ENCODE measurements around the gene STX4. TPM values are rescaled to one million over a fixed set of nuclear protein-coding genes. Genes with fewer than 3 reads are reported as not detected.

Gene STX4
- total and polyA plus RNA-seq, 2 donors from 2014 or later = 60.6 to 61.2 TPM

DNA sequence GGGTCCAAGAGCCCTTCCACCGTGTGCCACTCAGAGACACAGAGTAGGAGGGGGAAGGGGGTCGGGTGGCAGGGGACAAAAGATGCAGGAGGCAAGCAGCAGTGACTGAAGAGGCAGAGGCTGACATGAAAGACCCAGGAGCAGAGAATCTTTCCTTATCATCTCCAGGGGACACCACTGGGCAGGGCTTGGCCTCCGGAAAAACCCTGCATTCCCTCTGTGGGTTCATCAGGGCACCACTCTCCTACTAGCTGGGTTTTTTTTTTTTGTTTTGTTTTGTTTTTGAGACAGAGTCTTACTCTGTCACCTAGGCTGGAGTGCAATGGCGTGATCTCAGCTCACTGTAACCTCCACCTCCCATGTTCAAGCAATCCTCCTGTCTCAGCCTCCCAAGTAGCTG is 2.1 kb upstream of the STX4 start:
- no peaks in the 10 kb centered on the region for H3K36me3 ChIP-seq (ENCODE audit: control insufficient read depth in 2 of 3, insufficient read depth in 3 of 3, low read length in 3 of 3)
- DNase-seq (no peak), FAIRE-seq (no peak)
- TF ChIP-seq, protein P1, sequence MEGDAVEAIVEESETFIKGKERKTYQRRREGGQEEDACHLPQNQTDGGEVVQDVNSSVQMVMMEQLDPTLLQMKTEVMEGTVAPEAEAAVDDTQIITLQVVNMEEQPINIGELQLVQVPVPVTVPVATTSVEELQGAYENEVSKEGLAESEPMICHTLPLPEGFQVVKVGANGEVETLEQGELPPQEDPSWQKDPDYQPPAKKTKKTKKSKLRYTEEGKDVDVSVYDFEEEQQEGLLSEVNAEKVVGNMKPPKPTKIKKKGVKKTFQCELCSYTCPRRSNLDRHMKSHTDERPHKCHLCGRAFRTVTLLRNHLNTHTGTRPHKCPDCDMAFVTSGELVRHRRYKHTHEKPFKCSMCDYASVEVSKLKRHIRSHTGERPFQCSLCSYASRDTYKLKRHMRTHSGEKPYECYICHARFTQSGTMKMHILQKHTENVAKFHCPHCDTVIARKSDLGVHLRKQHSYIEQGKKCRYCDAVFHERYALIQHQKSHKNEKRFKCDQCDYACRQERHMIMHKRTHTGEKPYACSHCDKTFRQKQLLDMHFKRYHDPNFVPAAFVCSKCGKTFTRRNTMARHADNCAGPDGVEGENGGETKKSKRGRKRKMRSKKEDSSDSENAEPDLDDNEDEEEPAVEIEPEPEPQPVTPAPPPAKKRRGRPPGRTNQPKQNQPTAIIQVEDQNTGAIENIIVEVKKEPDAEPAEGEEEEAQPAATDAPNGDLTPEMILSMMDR (IDR thresholded peaks at IDR 0.05; ENCODE audit: borderline replicate concordance, extremely low read depth, insufficient read depth) = no peak
- no peak overlapping the region for H3K9ac ChIP-seq (ENCODE audit: low read length in 3 of 3)
- H3K27me3 ChIP-seq (ENCODE audit: control insufficient read depth, insufficient read depth, low read length) = no peaks in the 10 kb centered on the region
- intact Hi-C loops (cut with DNase I) = no loop called here
- no peak overlapping the region for H3K27ac ChIP-seq (ENCODE audit: low read depth in 2 of 2, low read length in 2 of 2)
- no peak overlapping the region for H3K4me3 ChIP-seq (ENCODE audit: low read length in 3 of 3)
- no peaks in the 10 kb centered on the region for H3K9me3 ChIP-seq (ENCODE audit: control insufficient read depth in 2 of 3, insufficient read depth in 1 of 3, low read length in 3 of 3)
- H3K4me1 ChIP-seq (ENCODE audit: control insufficient read depth in 2 of 3, insufficient read depth in 2 of 3, low read depth in 1 of 3, low read length in 3 of 3) = peaks cover 0 to 14% (median 7%) of the 10 kb centered on the region in 3 donors

DNA sequence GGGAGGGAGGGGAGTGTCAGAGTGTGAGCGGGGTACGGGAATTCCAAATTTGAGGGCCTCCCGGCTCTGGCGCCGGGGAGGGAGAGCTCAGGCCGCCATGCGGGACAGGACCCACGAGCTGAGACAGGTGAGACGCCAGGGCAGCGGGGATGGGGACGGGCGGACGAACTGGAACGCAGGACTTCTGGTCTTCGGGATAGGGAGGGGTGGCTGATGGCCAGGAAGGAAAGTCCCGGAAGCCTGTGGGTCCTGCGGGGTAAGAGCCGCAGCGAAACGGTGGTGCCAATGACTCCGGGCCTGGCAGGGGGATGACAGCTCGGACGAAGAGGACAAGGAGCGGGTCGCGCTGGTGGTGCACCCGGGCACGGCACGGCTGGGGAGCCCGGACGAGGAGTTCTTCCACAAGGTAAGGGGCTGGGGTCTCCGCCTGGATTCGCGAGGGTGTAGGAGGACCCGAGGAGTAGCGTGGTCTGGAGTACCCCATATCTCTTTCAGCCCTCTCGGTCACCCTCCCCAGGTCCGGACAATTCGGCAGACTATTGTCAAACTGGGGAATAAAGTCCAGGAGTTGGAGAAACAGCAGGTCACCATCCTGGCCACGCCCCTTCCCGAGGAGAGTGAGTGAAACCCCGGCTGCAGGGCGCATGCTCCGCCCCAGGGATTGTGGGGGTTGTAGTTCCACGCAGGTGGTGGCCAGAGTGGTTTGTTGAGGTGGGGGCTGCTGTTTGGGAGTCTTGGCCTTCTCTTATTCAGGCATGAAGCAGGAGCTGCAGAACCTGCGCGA is 543 bp downstream of the STX4 start:
- Histone ChIP-seq H3K4me3 (ENCODE audit: low read length in 3 of 3) (peak overlapping the region; percentile 89 to 99 (median 91)), H3K27ac (ENCODE audit: low read depth in 2 of 2, low read length in 2 of 2) (peak overlapping the region; percentile 91 to 94), H3K4me1 (ENCODE audit: control insufficient read depth in 2 of 3, insufficient read depth in 2 of 3, low read depth in 1 of 3, low read length in 3 of 3) (peaks cover 0 to 14% (median 8%) of the 10 kb centered on the region in 3 donors), H3K27me3 (ENCODE audit: control insufficient read depth, insufficient read depth, low read length) (no peaks in the 10 kb centered on the region), H3K9me3 (ENCODE audit: control insufficient read depth in 2 of 3, insufficient read depth in 1 of 3, low read length in 3 of 3) (no peaks in the 10 kb centered on the region), H3K36me3 (ENCODE audit: control insufficient read depth in 2 of 3, insufficient read depth in 3 of 3, low read length in 3 of 3) (peaks cover 0 to 16% (median 8%) of the 10 kb centered on the region in 3 donors), H3K9ac (ENCODE audit: low read length in 3 of 3) (peak overlapping the region; percentile 71 to 79 (median 74))
- TF ChIP-seq, protein P1 (IDR thresholded peaks at IDR 0.05; ENCODE audit: borderline replicate concordance, extremely low read depth, insufficient read depth) = no peak
- FAIRE-seq = no peak
- intact Hi-C loops (cut with DNase I) = no loop called here
- peak; percentile 86 to 96 (median 92) for DNase-seq

DNA sequence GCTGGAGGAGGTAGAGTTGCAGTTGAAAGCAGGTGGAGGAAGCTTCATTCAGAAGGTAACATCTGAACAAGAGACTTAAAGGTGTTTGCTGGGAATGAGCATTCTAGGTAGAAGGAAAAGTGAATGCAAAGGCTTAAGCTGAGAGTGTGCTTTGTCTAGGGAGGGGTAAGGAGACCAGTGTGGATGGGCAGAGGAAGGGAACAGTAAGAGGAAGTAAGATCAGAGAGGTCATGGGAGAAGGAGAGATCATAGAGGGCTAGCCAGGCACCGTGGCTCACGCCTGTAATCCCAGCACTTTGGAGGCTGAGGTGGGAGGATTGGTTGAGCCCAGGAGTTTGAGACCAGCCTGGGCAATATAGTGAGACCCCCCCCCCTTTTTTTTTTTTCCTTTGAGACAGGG is 3.3 kb downstream of the STX4 start:
- intact Hi-C loops (cut with DNase I) = no loop called here
- Histone ChIP-seq H3K9ac (ENCODE audit: low read length in 3 of 3) (no peak overlapping the region), H3K4me3 (ENCODE audit: low read length in 3 of 3) (peak overlapping the region in 1 of 3 donors; percentile 7), H3K27ac (ENCODE audit: low read depth in 2 of 2, low read length in 2 of 2) (no peak overlapping the region), H3K27me3 (ENCODE audit: control insufficient read depth, insufficient read depth, low read length) (no peaks in the 10 kb centered on the region), H3K9me3 (ENCODE audit: control insufficient read depth in 2 of 3, insufficient read depth in 1 of 3, low read length in 3 of 3) (no peaks in the 10 kb centered on the region), H3K4me1 (ENCODE audit: control insufficient read depth in 2 of 3, insufficient read depth in 2 of 3, low read depth in 1 of 3, low read length in 3 of 3) (peaks cover 0 to 14% (median 8%) of the 10 kb centered on the region in 3 donors), H3K36me3 (ENCODE audit: control insufficient read depth in 2 of 3, insufficient read depth in 3 of 3, low read length in 3 of 3) (peaks cover 0 to 23% (median 15%) of the 10 kb centered on the region in 3 donors)
- FAIRE-seq = no peak
- TF ChIP-seq, protein P1 (IDR thresholded peaks at IDR 0.05; ENCODE audit: borderline replicate concordance, extremely low read depth, insufficient read depth) = no peak
- DNase-seq = no peak
